ENCODE measurements around the gene ANGEL2. TPM values are rescaled to one million over a fixed set of nuclear protein-coding genes. Genes with fewer than 3 reads are reported as not detected.

ANGEL2 gene
- total RNA-seq, 1 experiment from 2014 or later: 27.0 TPM

- BruUV-seq (replicated peaks): no TSS peak
Observed at GRCh38 chr1:212959266-212960220, 56.1 kb downstream of the ANGEL2 start.

GRCh38 chr1:212958175-212958574, 57.5 kb downstream of the ANGEL2 start:
- no TSS peak for BruUV-seq (replicated peaks)
- Histone ChIP-seq H3K9me3 (ENCODE audit: low read length) (no peaks in the 10 kb centered on the region), H4K20me1 (ENCODE audit: low read length) (no peaks in the 10 kb centered on the region), H3K4me3 (ENCODE audit: low read length) (no peak overlapping the region), H3K36me3 (ENCODE audit: low read depth, low read length) (no peaks in the 10 kb centered on the region), H3K9ac (ENCODE audit: low read length) (no peak overlapping the region), H3K4me2 (ENCODE audit: low read length) (no peak overlapping the region), H2AFZ (ENCODE audit: low read length) (no peak overlapping the region), H3K79me2 (ENCODE audit: low read length) (no peaks in the 10 kb centered on the region), H3F3A (ENCODE audit: low read length, unreplicated experiment) (no peaks in the 10 kb centered on the region), H3K9me2 (replicated peaks; ENCODE audit: low read length) (no peaks in the 10 kb centered on the region), H3K27me3 (ENCODE audit: low read length) (no peaks in the 10 kb centered on the region), H3K27ac (ENCODE audit: low read length) (no peak overlapping the region), H3K4me1 (ENCODE audit: insufficient read depth, low read length) (no peaks in the 10 kb centered on the region)
- CTCF ChIA-PET: no interaction called here
- no peak for DNase-seq
- no peak for ATAC-seq
- POLR2A ChIA-PET (ENCODE audit: unreplicated experiment): no interaction called here
- TF ChIP-seq EZH2phosphoT487 (IDR thresholded peaks at IDR 0.05; ENCODE audit: borderline replicate concordance, low read length) (no peak), EZH2 (IDR thresholded peaks at IDR 0.05; ENCODE audit: low read length, unreplicated experiment) (no peak)
- TF ChIP-seq, protein P1, sequence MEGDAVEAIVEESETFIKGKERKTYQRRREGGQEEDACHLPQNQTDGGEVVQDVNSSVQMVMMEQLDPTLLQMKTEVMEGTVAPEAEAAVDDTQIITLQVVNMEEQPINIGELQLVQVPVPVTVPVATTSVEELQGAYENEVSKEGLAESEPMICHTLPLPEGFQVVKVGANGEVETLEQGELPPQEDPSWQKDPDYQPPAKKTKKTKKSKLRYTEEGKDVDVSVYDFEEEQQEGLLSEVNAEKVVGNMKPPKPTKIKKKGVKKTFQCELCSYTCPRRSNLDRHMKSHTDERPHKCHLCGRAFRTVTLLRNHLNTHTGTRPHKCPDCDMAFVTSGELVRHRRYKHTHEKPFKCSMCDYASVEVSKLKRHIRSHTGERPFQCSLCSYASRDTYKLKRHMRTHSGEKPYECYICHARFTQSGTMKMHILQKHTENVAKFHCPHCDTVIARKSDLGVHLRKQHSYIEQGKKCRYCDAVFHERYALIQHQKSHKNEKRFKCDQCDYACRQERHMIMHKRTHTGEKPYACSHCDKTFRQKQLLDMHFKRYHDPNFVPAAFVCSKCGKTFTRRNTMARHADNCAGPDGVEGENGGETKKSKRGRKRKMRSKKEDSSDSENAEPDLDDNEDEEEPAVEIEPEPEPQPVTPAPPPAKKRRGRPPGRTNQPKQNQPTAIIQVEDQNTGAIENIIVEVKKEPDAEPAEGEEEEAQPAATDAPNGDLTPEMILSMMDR (conservative IDR thresholded peaks at IDR 0.05; ENCODE audit: low read depth, low read length): no peak
- intact Hi-C loops (cut with micrococcal nuclease): no loop called here

More at GRCh38 chr1:212959266-212960220, 56.1 kb downstream of the ANGEL2 start:
- Histone ChIP-seq H3K9ac (ENCODE audit: low read length) (no peak overlapping the region), H3K27me3 (ENCODE audit: low read length) (no peaks in the 10 kb centered on the region), H3K4me2 (ENCODE audit: low read length) (no peak overlapping the region), H3K36me3 (ENCODE audit: low read depth, low read length) (no peaks in the 10 kb centered on the region), H4K20me1 (ENCODE audit: low read length) (no peaks in the 10 kb centered on the region), H3K79me2 (ENCODE audit: low read length) (no peaks in the 10 kb centered on the region), H3K4me1 (ENCODE audit: insufficient read depth, low read length) (no peaks in the 10 kb centered on the region), H3K9me2 (replicated peaks; ENCODE audit: low read length) (no peaks in the 10 kb centered on the region), H2AFZ (ENCODE audit: low read length) (no peak overlapping the region), H3K4me3 (ENCODE audit: low read length) (no peak overlapping the region), H3K9me3 (ENCODE audit: low read length) (no peaks in the 10 kb centered on the region), H3K27ac (ENCODE audit: low read length) (no peak overlapping the region), H3F3A (ENCODE audit: low read length, unreplicated experiment) (no peaks in the 10 kb centered on the region)
- ATAC-seq (no peak), DNase-seq (no peak)
- TF ChIP-seq EZH2 (IDR thresholded peaks at IDR 0.05; ENCODE audit: low read length, unreplicated experiment) (no peak), EZH2phosphoT487 (IDR thresholded peaks at IDR 0.05; ENCODE audit: borderline replicate concordance, low read length) (no peak)
- TF ChIP-seq, protein P1 (conservative IDR thresholded peaks at IDR 0.05; ENCODE audit: low read depth, low read length): no peak
- intact Hi-C loops (cut with micrococcal nuclease): no loop called here
- CTCF ChIA-PET: no interaction called here
- POLR2A ChIA-PET (ENCODE audit: unreplicated experiment): no interaction called here

GRCh38 chr1:212957546-212957945, 58.1 kb downstream of the ANGEL2 start:
- no TSS peak for BruUV-seq (replicated peaks)
- intact Hi-C loops (cut with micrococcal nuclease): no loop called here

More at GRCh38 chr1:212957546-212957945, 58.1 kb downstream of the ANGEL2 start:
- no peaks in the 10 kb centered on the region for H3K36me3 ChIP-seq (ENCODE audit: low read depth, low read length)
- no peak overlapping the region for H3K27ac ChIP-seq (ENCODE audit: low read length)
- H2AFZ ChIP-seq (ENCODE audit: low read length): no peak overlapping the region
- no peaks in the 10 kb centered on the region for H4K20me1 ChIP-seq (ENCODE audit: low read length)
- no peak for TF ChIP-seq EZH2phosphoT487 (IDR thresholded peaks at IDR 0.05; ENCODE audit: borderline replicate concordance, low read length)
- TF ChIP-seq, protein P1 (conservative IDR thresholded peaks at IDR 0.05; ENCODE audit: low read depth, low read length): no peak
- TF ChIP-seq EZH2 (IDR thresholded peaks at IDR 0.05; ENCODE audit: low read length, unreplicated experiment): no peak
- no peaks in the 10 kb centered on the region for H3K27me3 ChIP-seq (ENCODE audit: low read length)
- H3K4me1 ChIP-seq (ENCODE audit: insufficient read depth, low read length): no peaks in the 10 kb centered on the region
- H3F3A ChIP-seq (ENCODE audit: low read length, unreplicated experiment): no peaks in the 10 kb centered on the region
- POLR2A ChIA-PET (ENCODE audit: unreplicated experiment): no interaction called here
- H3K9ac ChIP-seq (ENCODE audit: low read length): no peak overlapping the region
- H3K4me3 ChIP-seq (ENCODE audit: low read length): no peak overlapping the region
- no peak for DNase-seq
- no peak for ATAC-seq
- CTCF ChIA-PET: no interaction called here
- H3K79me2 ChIP-seq (ENCODE audit: low read length): no peaks in the 10 kb centered on the region
- H3K9me2 ChIP-seq (replicated peaks; ENCODE audit: low read length): no peaks in the 10 kb centered on the region
- no peak overlapping the region for H3K4me2 ChIP-seq (ENCODE audit: low read length)
- no peaks in the 10 kb centered on the region for H3K9me3 ChIP-seq (ENCODE audit: low read length)
